Loucy (cell line): Measurements from ENCODE around the gene EEFSEC.

Experiments
- CTCF ChIP-seq: fragments of 200-600 bp; sonication (generic); conservative IDR thresholded peaks from 2 replicates; pipeline ENCODE4 v1.5.1; 2014; ENCODE audit warnings: mild to moderate bottlenecking, antibody characterized with exemption, low read length
- EZH2phosphoT487 ChIP-seq: fragments of 200-600 bp; IDR thresholded peaks from 2 replicates; pipeline ENCODE4 v1.6.1; 2018; ENCODE audit warnings: antibody characterized with exemption, mild to moderate bottlenecking, moderate library complexity, borderline replicate concordance

GRCh38 chr3:128229106-128229857 is 76.0 kb downstream of the EEFSEC start:
- no peak for TF ChIP-seq CTCF
- TF ChIP-seq EZH2phosphoT487: no peak
